GM19397 (cell line): ENCODE measurements around the gene TENT4B.
A peak's percentile ranks its signal among the peaks of the same experiment; 100 is the strongest.

Source experiments
- ATAC-seq: cut with Tn5 transposase; IDR thresholded peaks from one replicate; pipeline ENCODE4 v1.9.1; 2021; ENCODE audit warnings: mild to moderate bottlenecking, moderate library complexity; ENCODE audit not compliant: unreplicated experiment

The TENT4B gene

DNA sequence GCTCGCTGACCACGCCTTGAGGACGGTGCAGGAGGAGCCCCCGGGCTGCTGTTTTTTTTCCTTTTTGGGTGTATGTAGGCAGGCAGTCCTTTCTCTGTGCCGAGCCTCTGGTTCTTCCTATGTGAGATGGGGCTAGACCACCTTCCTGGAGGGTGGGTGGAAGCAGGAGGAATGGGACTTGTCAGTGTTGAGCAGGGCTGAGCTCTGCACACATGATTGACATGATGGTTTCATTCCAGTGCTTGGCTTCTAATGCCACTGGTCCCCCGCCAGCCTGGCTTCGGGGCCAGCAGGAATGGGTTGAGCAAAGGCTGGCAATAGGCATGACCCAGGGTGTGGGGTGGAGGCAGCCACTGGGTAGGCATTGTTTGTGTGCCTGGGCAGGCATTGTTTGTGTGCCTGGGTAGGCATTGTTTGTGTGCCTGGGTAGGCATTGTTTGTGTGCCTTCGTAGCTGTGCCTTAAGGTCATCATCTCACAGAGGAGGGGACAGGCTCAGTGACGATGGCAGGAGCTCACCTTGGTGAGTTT is 99.0 kb downstream of the TENT4B start:
- no peak for ATAC-seq

DNA sequence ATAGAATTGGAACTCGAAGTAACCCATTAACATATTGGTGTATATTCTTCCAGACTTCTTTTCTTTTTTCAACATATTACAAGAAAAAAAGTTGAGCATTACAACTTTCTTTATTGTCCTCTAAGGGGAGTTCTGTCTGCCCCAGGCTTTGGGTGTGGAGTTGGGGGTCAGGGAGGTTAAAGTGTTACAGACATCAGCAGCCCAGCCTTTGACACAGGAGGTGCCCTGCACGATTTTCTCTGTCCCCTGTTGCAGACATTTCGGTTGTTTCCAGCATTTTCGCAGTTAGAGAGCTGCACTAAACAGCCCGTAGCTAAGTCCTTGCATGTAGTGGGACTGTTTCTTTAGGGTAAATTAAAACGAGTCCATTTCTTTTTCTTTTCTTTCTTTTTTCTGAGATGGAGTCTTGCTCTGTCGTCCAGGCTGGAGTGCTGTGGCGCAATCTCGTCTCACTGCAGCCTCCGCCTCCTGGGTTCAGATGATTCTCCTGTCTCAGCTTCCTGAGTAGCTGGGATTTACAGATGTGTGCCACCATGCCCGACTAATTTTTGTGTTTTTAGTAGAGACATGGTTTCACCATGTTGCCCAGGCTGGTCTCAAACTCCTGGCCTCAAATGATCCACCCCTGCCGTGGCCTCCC is 99.9 kb downstream of the TENT4B start:
- ATAC-seq = no peak

DNA sequence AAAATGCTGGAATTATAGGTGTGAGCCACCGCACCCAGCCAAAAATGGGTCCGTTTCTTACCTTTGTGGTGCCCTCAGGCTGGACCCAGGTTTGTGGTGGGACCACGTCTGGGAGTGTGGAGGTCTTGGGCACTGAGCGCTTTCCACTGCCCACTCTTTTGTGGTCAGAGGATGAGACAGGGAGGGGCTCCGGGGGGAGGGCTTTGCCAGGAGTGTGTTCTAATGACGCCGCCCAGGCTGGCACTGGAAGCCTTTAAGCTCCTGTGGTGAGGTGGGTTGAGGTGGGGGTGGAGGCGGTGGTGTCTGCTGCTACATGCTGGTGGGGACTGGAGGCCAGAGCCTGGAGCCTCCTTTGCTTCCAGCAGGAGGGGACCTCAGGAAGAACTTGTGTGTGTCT is 100.4 kb downstream of the TENT4B start:
- no peak for ATAC-seq

DNA sequence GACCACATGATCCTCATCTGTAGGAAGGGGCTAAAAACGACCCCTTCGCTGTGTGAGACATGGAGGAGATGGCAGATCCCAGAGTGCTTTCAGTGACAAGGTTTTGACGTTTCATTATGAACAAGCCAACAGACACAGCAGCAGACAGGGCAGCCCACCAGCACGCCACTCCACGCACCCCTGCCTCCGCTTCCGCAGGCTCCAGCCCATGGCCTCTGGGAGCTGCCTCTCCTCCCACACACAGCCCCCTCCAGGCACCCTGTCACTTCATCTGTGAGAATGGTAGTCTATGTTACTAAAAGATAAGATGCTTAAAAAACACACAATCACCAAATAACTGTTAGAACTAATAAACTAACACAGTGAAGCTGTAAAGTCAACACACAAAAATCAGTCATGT is 101.0 kb downstream of the TENT4B start:
- no peak for ATAC-seq

DNA sequence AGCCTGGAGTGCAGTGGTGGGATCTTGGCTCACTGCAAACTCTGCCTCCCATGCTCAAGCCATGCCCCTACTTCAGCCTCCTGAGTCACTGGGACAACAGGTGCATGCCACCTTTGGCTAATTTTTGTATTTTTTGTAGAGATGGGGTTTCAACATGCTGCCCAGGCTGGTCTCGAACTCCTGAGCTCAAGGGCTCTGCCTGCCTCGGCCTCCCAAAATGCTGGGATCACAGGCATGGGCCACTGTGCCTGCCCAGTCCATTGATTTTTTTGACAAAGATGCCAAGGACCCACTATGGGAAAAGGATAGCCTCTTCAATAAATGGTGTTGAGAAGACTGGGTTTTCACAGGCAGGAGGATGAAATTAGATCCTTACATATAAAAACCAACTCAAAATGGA is 102.4 kb downstream of the TENT4B start:
- no peak for ATAC-seq

DNA sequence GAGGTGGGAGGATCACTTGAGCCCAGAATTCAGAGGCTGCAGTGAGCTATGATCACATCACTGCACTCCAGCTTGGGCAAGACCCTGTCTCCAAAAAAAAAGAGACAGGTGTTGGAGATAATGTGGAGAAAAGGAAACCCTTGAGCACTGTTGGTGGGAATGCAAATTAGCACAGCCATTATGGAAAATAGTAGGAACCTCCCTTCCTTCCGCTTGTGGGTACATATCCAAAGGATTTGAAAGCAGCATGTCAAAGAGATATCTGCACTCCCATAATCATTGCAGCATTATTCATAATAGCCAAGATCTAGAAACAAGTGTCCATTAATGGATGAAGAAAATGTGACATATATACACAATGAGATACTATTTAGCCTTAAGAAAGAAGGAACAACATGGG is 103.5 kb downstream of the TENT4B start:
- ATAC-seq = no peak

DNA sequence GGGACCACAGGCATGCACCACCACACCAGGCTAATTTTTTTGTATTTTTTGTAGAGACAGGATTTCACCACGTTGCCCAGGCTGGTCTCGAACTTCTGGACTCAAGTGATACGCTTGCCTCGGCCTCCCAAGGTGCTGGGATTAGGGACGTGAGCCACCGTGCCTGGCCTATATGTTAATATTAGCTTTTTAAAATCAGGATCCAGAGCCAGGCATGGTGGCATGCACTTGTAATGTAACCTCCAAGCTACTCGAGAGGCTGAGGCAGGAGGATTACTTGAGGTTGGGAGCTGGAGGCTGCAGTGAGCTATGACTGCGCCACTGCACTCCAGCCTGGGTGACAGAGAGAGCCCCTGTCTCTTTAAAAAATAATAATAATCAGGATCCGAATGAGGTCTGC is 104.8 kb downstream of the TENT4B start:
- no peak for ATAC-seq

DNA sequence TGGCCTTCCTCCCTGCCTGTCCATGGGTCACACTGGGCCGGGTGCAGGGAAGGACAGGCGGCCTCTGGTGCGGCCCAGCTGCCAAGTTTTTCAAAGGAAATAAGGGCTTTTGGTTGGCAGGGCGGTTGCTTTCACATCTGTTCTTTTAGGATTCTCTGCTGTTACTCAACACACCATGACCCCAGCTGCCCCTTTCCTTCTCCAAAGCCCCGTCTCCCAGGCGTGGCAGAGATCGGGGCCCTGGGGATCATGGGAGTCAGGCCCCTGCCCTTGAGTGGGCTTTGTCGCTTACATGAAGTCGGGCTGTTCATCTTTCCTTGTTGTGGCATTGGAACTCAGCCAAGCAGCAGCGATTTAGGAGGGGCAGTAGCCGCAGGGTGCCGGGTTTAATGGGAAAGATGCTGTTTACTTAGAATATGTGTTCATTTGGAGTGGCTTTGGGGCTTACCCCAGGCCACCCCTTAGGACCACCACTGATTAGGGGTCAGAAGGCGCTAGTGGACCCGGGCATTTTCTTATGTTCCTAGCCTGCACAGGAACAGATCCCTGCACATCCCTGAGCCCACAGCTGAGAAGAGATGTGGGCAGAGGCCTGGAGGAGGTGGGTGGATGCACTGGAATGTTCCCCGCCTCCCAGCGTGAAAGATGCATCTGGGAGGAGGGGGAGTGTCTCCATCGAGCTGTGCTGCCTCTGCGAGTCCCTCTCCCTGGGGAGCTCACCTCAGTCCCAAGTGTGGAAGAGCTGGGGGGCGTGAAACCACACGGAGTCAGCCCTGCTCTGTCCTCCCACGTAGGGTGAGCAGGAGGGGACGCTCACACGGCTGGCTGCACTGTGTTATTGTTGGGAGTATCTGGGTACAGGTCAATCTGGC is 106.5 kb downstream of the TENT4B start:
- no peak for ATAC-seq

DNA sequence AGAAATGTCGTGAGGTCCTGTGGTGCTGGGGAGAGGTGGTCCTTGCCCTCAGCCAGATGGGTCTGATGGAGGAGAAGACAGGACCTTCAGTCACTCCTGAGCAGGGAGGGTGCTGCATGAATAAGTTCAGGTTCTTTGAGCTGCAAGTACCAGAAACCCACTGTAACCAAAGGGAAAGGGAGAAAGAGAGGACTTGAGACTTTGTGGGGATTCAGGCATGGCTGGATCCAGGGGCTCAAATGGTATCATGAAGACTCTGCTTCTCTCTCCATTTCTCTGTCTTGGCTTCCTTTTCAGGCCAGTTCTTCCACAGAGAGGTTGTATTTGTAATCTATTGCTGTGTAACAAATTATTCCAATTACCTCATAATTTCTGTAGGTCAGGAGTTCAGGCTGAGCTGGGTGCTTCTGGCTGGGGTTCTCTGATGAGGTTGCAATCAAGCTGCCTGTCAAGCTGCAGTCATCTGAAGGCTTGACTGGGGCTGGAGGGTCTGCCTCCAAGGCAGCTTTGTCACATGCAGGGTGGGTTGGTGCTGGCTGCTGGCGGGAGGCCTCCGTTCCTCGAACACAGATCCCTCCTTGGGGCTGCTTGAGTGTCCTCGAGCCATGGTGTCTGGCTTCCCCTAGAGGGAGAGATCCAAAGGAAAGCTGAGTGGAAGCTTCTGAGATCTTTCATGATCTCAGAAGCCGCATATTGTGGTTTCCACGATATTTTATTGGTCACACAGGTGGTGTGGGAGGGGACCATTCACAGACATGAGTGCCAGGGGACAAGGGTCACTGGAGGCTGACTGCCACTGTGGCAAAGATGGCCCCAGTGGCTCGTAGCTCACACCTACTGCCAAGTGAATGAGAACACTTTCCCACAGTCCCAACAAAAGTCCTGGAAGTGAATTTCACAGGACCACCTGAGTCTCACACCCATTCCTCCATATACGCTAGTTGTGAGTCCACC is 107.4 kb downstream of the TENT4B start:
- no peak for ATAC-seq

DNA sequence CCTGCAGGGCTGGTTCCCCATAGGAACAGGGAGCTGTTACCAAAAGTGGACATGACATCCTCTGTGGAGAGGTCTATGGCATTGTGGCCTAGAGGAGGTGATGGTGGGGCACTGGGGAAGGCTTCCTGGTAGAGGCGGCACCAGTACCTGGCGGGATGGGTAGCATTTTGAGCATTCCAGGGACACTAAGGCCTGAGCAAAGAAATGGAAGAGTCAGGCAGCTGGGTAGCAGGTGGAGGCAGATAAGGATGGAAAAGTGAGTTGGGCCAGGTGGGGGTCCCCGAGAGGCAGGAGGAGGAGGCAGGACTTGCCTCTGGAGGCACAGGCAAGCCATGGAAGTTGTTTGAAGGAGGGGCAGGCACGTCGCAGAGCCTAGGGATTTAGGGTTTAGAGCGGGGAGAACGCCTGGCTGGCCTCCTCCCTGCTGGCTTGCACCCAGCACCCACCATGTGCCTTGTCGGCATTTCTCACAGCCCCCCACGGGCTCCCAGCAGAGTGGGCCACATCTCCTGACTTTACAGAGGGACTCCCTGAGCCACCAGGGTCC is 108.1 kb downstream of the TENT4B start:
- ATAC-seq = no peak

DNA sequence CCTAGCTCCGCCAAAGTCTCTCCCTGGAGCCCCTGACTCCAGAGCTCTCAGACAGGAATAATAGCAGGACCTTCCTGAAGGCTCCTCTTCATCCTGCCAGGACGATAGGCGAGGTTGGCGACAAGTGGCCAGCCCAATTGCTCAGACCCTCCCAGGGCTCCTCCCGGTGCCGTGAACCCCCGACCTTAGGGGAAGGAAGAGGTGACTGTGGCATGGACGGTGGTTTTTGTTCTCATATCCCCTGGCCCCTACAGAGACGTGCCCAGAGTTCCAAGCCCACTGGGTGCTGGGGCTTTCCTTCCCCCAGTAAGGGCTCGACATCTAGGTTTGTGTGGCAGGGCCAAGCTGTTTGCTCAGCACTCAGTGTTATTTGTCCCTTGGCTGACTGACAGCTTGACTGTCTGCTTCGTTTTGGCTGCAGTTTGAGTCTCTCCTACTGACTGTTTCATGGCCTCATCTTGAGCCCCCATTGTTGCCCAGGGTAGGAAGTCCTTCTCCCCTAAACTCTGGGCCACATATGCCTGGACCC is 108.7 kb downstream of the TENT4B start:
- ATAC-seq = no peak

DNA sequence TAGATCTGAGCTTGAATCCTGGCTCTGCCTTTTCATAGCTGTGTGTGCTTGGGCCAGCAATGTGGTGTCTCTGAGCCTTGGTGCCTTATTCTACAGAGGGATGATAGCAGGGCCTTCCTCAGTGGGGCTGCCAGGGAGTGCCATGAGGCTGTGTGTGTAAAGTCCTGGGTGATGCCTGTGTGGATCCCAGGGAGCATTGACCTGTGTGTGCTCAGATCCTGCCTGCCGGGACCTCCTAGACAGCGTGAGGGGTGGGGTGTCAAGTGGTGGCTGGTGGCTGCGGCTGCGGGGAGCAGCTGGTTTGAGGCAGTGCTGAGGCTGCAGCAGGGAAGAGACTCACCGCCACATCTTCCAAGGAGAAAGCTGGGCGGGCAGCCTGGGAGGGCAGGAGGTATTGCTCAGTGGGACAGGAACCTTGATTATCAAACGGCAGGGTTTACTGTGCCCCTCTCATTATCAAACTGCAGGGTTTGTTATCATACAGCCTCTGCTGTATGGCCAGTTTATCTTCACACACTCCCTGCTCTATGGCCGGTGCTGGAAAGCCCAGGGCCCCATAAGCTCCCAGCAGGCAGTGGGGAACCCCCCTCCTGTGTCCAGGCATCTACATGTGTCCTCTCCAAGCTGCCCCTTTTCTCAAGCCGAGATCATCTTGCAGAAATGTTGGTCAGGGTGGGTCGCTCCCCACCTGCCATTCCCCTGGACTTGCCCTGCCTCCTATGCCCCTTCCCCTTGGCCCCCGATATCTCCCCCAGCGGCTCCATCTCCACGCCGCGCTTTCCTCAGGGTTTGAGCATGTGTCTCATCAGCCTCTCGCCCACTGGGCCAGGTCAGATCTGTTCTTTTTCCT is 110.2 kb downstream of the TENT4B start:
- no peak for ATAC-seq

DNA sequence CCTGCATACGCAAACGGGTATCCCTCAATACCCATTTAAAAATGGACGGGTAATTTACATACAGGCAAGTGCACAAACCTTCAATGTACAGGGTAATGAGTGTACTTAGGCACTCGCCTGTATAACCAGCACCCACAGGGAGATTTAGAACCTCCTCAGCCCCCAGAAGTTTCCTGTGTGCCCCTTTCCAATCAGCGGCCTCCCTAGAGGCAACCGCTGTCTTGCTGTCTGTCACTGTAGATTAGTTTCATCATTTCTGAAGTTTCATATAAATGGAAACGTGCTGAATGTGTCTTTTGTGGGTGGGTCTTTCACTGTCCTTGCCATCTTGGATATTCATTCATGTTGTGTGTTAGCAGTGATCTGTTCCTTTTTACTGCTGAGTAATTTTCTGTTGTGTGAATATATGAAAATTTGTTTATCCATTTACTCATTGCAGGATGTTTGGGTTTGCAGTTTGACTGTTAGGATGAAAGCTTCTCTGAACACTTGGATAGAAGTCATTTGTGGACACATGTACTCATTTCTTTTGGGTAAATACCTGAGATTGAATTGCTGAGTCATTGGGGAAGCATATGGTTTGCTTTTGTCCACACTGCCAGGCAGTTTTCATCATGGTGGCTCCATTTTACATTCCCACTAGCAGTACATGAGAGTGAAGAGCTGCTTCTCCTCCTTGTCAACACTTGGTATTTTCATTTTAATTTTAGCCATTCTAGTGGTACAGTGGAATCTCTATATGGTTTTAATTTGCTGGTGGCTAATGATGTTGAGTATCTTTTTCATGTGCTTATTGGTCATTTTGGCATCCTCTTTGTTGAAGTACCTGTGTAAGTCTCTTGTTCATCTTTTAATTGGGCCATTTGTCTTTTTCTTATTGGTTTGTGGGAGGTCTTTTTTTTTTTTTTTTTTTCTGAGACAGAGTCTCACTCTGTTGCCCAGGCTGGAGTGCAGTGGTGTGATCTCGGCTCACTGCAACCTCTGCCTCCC is 111.1 kb downstream of the TENT4B start:
- no peak for ATAC-seq

DNA sequence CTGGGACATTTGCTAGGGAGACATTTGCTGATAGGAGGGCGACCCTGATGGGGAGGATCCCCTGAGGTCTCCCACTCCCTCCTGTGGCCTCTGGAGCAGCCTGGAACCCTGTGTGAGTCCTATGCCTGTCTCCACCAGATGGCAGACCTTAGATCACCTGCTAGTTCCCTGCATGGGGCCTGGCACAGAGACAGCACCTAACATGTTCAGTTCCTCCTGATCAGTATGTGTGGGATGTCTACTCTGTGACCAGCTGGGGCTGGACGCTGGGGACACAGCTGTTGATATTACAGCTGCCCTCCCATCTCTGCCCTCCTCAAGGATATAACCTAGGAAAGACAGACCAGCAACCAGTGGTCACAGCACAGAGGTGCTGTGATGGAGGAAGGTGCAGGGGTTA is 112.2 kb downstream of the TENT4B start:
- ATAC-seq = no peak

DNA sequence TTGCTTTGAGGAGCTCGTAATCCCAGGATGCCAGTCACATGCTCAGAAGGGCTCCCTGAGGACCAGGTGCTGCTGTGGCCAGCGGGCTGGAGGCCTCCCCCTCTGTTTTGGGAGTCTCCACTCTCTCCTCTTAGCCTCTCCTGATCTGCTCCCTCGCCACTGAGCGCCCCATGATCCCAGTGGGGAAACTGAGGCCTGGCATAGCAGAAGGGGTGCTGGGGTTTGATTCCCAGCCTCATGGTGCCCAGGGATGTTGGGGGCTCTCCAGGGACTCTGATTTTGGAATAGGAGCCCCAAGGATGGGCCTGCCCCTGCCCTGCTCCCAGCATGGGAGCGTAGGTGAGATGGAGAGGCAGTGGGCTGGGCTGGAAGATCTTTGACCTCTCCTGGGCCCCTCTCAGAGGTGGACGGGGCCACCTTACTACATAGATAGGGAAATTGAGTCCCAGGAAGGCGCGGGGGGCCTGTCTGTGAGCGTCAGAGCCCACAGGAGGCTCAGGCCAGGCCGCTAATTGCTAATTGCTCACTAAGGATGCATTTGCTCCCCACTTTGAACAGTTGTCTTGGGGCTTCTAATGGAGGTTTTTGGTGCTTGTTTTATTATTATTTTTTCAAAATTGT is 112.7 kb downstream of the TENT4B start:
- ATAC-seq = no peak

DNA sequence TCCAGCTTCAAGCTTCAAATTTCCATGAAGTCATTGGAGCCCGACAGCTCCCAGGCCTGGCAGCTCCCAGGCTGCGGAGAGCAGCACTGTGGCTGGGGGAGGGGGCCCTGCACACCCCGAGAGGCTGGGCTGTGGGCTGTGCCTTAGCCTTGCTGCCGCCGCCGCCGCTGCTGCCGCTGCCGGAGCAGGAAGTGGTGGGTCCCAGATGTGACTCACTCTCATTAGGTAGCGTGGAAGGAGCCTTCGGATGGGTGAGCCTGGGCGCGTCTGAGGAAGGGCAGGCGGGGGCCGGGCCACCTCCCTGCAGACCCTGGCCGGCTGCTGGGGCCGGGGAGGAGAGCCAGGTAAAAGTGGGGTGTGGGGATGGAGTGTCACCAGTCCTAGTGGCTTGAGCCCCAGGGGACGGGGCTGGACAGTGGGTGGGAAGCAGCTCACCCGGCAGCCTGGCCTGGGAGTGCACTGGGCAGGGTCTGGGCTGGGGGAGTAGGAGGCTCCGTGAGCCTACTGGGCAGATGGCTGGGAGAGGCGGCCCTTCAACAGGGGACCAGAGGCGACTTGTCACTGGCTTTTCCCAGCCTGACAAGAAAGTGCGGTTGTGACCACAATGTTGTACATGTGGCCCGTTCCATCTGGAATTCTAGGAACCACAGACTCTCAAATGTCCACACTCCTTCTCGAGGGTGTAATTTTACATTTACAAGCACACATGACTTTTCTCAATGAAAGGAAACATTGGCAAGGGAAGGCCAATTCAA is 113.4 kb downstream of the TENT4B start, which contains the start of gene ADCY7:
Gene ADCY7, plus strand, starts transcription at position 215 of the 755 bp plus-strand sequence. CDS start 21,629 bp downstream, outside the sequence.
- peak; percentile 89 for ATAC-seq

DNA sequence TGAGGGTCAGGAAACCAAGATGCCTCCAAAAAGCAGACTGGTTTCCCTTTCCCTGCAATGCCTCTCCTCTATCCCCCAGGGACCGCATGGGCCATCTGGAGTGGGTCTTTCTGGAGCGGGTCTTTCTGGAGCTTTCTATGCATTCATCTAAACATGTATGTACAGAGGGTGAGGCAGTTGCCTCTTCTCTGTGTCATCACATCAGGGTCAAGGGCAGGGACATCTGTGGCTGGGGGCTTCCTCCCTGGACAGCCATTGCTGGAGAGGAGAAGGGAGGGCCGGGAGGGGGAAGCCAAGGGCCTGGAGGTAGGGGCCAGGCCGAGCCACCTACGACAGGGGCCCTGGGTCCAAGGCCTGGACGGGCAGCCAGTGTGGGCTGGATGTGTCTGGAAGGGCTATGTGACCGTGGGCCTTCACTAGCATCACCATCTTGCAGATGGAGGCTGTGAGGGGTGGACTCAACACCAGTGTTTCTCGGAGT is 114.1 kb downstream of the TENT4B start:
- no peak for ATAC-seq
